SK-N-SH treated with all-trans-retinoic acid at 6 μM for 48 hours (cell line): Measurements from ENCODE around the gene SDK2.

Experiments
- ATAC-seq: fragments of 200-7000 bp; cut with Tn5 transposase; 3 replicates; pipeline ENCODE4 v1.9.1; 2020; ENCODE audit warnings: mild to moderate bottlenecking, moderate library complexity
- ARNTL ChIP-seq: fragments of 450-650 bp; formaldehyde crosslinking; IDR thresholded peaks from 2 replicates; pipeline ENCODE4 v1.5.0; 2020; ENCODE audit warnings: low read depth, mild to moderate bottlenecking, moderate library complexity, borderline replicate concordance
- BACH2 ChIP-seq: fragments of 250-450 bp; sonication (Bioruptor Pico); IDR thresholded peaks from 2 replicates; pipeline ENCODE4 v1.9.0; 2021; ENCODE audit warnings: mild to moderate bottlenecking, borderline replicate concordance
- CREB5 ChIP-seq: fragments of 250-450 bp; sonication (Bioruptor Pico); IDR thresholded peaks from 2 replicates; pipeline ENCODE4 v1.5.1; 2020; ENCODE audit warnings: low read depth, mild to moderate bottlenecking, moderate library complexity
- CSDC2 ChIP-seq: fragments of 250-450 bp; sonication (Bioruptor Pico); IDR thresholded peaks from 2 replicates; pipeline ENCODE4 v1.5.0; 2020; ENCODE audit warnings: mild to moderate bottlenecking, moderate library complexity
- CSRNP3 ChIP-seq: fragments of 250-450 bp; sonication (Bioruptor Pico); IDR thresholded peaks from 2 replicates; pipeline ENCODE4 v1.5.1; 2021; ENCODE audit warnings: mild to moderate bottlenecking, moderate library complexity
- ESRRG ChIP-seq: fragments of 250-450 bp; sonication (Bioruptor Pico); IDR thresholded peaks from 2 replicates; pipeline ENCODE4 v1.6.1; 2021; ENCODE audit warnings: mild to moderate bottlenecking
- GLIS3 ChIP-seq: fragments of 250-450 bp; sonication (Bioruptor Pico); IDR thresholded peaks from 2 replicates; pipeline ENCODE4 v1.5.0; 2020; ENCODE audit warnings: mild to moderate bottlenecking, moderate library complexity
- OSR1 ChIP-seq: fragments of 250-450 bp; sonication (Bioruptor Pico); IDR thresholded peaks from 2 replicates; pipeline ENCODE4 v1.8.0; 2022; ENCODE audit warnings: moderate library complexity, mild to moderate bottlenecking, inconsistent platforms
- POU6F1 ChIP-seq: fragments of 250-450 bp; sonication (Bioruptor Pico); IDR thresholded peaks from 2 replicates; pipeline ENCODE4 v1.8.0; 2021; ENCODE audit warnings: low read depth, mild to moderate bottlenecking, moderate library complexity, borderline replicate concordance
- PPARA ChIP-seq: fragments of 250-450 bp; sonication (Bioruptor Pico); IDR thresholded peaks from 2 replicates; pipeline ENCODE4 v1.5.0; 2020; ENCODE audit warnings: mild to moderate bottlenecking, borderline replicate concordance
- RARB ChIP-seq: fragments of 250-450 bp; sonication (Bioruptor Pico); IDR thresholded peaks from 2 replicates; pipeline ENCODE4 v1.8.0; 2021; ENCODE audit warnings: mild to moderate bottlenecking, moderate library complexity
- SNAI2 ChIP-seq: fragments of 250-450 bp; sonication (Bioruptor Pico); IDR thresholded peaks from 2 replicates; pipeline ENCODE4 v1.5.0; 2020; ENCODE audit warnings: mild to moderate bottlenecking, moderate library complexity
- TCF4 ChIP-seq: fragments of 250-450 bp; sonication (Bioruptor Pico); IDR thresholded peaks from 2 replicates; pipeline ENCODE4 v1.8.0; 2021; ENCODE audit warnings: mild to moderate bottlenecking, moderate library complexity, borderline replicate concordance
- TOX ChIP-seq: fragments of 250-450 bp; sonication (Bioruptor Pico); IDR thresholded peaks from 2 replicates; pipeline ENCODE4 v1.8.0; 2021; ENCODE audit warnings: mild to moderate bottlenecking, moderate library complexity, borderline replicate concordance
- TSHZ2 ChIP-seq: fragments of 250-450 bp; sonication (Bioruptor Pico); IDR thresholded peaks from 2 replicates; pipeline ENCODE4 v1.5.0; 2020; ENCODE audit warnings: mild to moderate bottlenecking, moderate library complexity
- ZC3H10 ChIP-seq: fragments of 250-450 bp; sonication (Bioruptor Pico); IDR thresholded peaks from 2 replicates; pipeline ENCODE4 v1.5.1; 2021; ENCODE audit warnings: mild to moderate bottlenecking, moderate library complexity
- ZFP3 ChIP-seq: fragments of 250-450 bp; sonication (Bioruptor Pico); IDR thresholded peaks from 2 replicates; pipeline ENCODE4 v1.5.0; 2020; ENCODE audit warnings: mild to moderate bottlenecking, moderate library complexity
- ZFP30 ChIP-seq: fragments of 450-650 bp; formaldehyde crosslinking; IDR thresholded peaks from 2 replicates; pipeline ENCODE4 v1.5.0; 2022; ENCODE audit warnings: mild to moderate bottlenecking, moderate library complexity
- ZNF565 ChIP-seq: fragments of 450-650 bp; formaldehyde crosslinking; conservative IDR thresholded peaks from 2 replicates; pipeline ENCODE4 v1.5.0; 2020; ENCODE audit warnings: low read depth, mild to moderate bottlenecking, moderate library complexity
- ZNF70 ChIP-seq: fragments of 450-650 bp; formaldehyde crosslinking; IDR thresholded peaks from 2 replicates; pipeline ENCODE4 v1.5.0; 2020; ENCODE audit warnings: mild to moderate bottlenecking, moderate library complexity
- ZNF8 ChIP-seq: fragments of 450-650 bp; formaldehyde crosslinking; IDR thresholded peaks from 2 replicates; pipeline ENCODE4 v1.5.0; 2020; ENCODE audit warnings: mild to moderate bottlenecking, moderate library complexity
- TF ChIP-seq, protein P1 (sequence below): fragments of 250-450 bp; sonication (Bioruptor Pico); IDR thresholded peaks from 2 replicates; pipeline ENCODE4 v1.8.0; 2020; ENCODE audit warnings: mild to moderate bottlenecking, moderate library complexity, borderline replicate concordance

The SDK2 gene

DNA sequence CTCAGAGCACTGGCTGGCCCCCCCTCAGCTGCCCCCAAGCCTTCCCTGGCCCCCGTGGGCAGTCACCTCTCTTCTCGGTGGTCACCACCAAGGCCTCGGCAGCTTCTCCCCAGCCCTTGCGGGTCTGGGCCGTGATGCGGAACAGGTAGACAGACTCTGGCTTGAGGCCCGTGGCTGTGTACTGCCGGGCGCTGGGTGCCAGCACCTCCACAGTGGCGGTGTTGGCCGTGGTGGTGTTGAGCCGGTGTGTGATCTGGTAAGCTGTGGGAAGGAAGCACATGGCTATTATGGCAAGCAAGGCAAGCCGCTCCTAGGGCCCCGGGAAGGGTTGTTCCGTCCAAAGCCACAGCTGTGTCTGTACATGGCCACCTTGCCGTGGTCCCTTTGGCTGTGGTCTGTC is 254.0 kb downstream of the SDK2 start (continued):
- TF ChIP-seq, protein P1, sequence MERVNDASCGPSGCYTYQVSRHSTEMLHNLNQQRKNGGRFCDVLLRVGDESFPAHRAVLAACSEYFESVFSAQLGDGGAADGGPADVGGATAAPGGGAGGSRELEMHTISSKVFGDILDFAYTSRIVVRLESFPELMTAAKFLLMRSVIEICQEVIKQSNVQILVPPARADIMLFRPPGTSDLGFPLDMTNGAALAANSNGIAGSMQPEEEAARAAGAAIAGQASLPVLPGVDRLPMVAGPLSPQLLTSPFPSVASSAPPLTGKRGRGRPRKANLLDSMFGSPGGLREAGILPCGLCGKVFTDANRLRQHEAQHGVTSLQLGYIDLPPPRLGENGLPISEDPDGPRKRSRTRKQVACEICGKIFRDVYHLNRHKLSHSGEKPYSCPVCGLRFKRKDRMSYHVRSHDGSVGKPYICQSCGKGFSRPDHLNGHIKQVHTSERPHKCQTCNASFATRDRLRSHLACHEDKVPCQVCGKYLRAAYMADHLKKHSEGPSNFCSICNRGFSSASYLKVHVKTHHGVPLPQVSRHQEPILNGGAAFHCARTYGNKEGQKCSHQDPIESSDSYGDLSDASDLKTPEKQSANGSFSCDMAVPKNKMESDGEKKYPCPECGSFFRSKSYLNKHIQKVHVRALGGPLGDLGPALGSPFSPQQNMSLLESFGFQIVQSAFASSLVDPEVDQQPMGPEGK (CRISPR knock-in tag), result no peak
- TF ChIP-seq ZNF70 (CRISPR knock-in tag), result no peak
- TF ChIP-seq, all 23 proteins: peak for 0

DNA sequence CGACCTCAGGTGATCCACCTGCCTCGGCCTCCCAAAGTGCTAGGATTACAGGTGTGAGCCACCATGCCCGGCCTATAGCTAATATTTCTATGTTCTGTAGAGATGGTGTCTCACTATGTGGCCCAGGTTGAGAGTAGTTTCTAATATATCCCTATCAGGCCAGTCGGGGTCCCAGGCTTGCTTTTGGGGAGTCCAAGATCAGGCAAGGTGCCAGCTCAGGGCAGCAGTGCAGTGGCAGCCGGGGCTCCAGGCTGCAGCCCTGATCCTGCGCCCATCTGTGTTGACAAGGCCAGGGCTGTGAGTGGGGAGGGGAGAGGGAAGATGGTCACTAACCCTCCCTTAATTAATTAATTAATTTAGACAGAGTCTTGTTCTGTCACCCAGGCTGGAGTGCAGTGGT is 254.8 kb downstream of the SDK2 start:
- TF ChIP-seq ARNTL (CRISPR knock-in tag) (no peak), POU6F1 (CRISPR knock-in tag) (no peak), CREB5 (CRISPR knock-in tag) (no peak), PPARA (no peak), ZNF8 (CRISPR knock-in tag) (no peak), BACH2 (CRISPR knock-in tag) (no peak), TSHZ2 (CRISPR knock-in tag) (no peak), TOX (CRISPR knock-in tag) (no peak), GLIS3 (CRISPR knock-in tag) (no peak), OSR1 (CRISPR knock-in tag) (no peak), CSRNP3 (CRISPR knock-in tag) (no peak), ZFP3 (CRISPR knock-in tag) (no peak), ZNF565 (CRISPR knock-in tag) (no peak), CSDC2 (CRISPR knock-in tag) (no peak), ESRRG (CRISPR knock-in tag) (no peak), RARB (CRISPR knock-in tag) (no peak), ZFP30 (no peak), SNAI2 (no peak), TCF4 (CRISPR knock-in tag) (no peak)
- TF ChIP-seq, all 23 proteins: peak for 0
- ATAC-seq, result no peak

- TF ChIP-seq ZC3H10, result no peak
- no peak for TF ChIP-seq CSDC2 (CRISPR knock-in tag)
- no peak for TF ChIP-seq ZFP30
- TF ChIP-seq SNAI2, result no peak
- TF ChIP-seq ZFP3 (CRISPR knock-in tag), result no peak
- no peak for TF ChIP-seq GLIS3 (CRISPR knock-in tag)
- no peak for TF ChIP-seq TOX (CRISPR knock-in tag)
- no peak for TF ChIP-seq RARB (CRISPR knock-in tag)
- TF ChIP-seq CREB5 (CRISPR knock-in tag), result no peak
- TF ChIP-seq TSHZ2 (CRISPR knock-in tag), result no peak
- no peak for TF ChIP-seq OSR1 (CRISPR knock-in tag)
- no peak for TF ChIP-seq TCF4 (CRISPR knock-in tag)
- no peak for TF ChIP-seq ZNF8 (CRISPR knock-in tag)
- no peak for TF ChIP-seq ZNF565 (CRISPR knock-in tag)
- TF ChIP-seq BACH2 (CRISPR knock-in tag), result no peak
- TF ChIP-seq, all 23 proteins: peak for 0
- ATAC-seq, result no peak; the same call in 2 of the 3 replicates
Observed at GRCh38 chr17:73388578-73388905, 255.7 kb downstream of the SDK2 start.
